ENCODE measurements around the gene TCP10L.

Gene TCP10L

GRCh38 chr21:32608851-32609250, 23.5 kb upstream of the TCP10L start:
- no peak for TF ChIP-seq CTCF (IDR thresholded peaks at IDR 0.05; ENCODE audit: low read depth, low read length)
- no peak for DNase-seq (ENCODE audit: extremely low read depth, low read depth)

- TF ChIP-seq CTCF (IDR thresholded peaks at IDR 0.05; ENCODE audit: low read depth, low read length): no peak
- no peak for DNase-seq (ENCODE audit: extremely low read depth, low read depth)
Measured at GRCh38 chr21:32605469-32605868, 20.1 kb upstream of the TCP10L start.

GRCh38 chr21:32604464-32604863, 19.1 kb upstream of the TCP10L start:
- no peak for TF ChIP-seq CTCF (IDR thresholded peaks at IDR 0.05; ENCODE audit: low read depth, low read length)
- no peak for DNase-seq (ENCODE audit: extremely low read depth, low read depth)

GRCh38 chr21:32603131-32603530, 17.8 kb upstream of the TCP10L start:
- no peak for TF ChIP-seq CTCF (IDR thresholded peaks at IDR 0.05; ENCODE audit: low read depth, low read length)
- DNase-seq (ENCODE audit: extremely low read depth, low read depth): no peak

GRCh38 chr21:32602099-32602498, 16.8 kb upstream of the TCP10L start:
- TF ChIP-seq CTCF (IDR thresholded peaks at IDR 0.05; ENCODE audit: low read depth, low read length): no peak
- DNase-seq (ENCODE audit: extremely low read depth, low read depth): no peak

GRCh38 chr21:32599526-32599925, 14.2 kb upstream of the TCP10L start:
- TF ChIP-seq CTCF (IDR thresholded peaks at IDR 0.05; ENCODE audit: low read depth, low read length): no peak
- DNase-seq (ENCODE audit: extremely low read depth, low read depth): no peak

GRCh38 chr21:32599091-32599490, 13.8 kb upstream of the TCP10L start:
- no peak for DNase-seq (ENCODE audit: extremely low read depth, low read depth)
- no peak for TF ChIP-seq CTCF (IDR thresholded peaks at IDR 0.05; ENCODE audit: low read depth, low read length)
